ENCODE results near the gene PCDH9. TPM values are rescaled to one million over a fixed set of nuclear protein-coding genes. Genes with fewer than 3 reads are reported as not detected.

PCDH9 gene
- total RNA-seq, 1 donor from 2014 or later = 3.7 TPM

DNA sequence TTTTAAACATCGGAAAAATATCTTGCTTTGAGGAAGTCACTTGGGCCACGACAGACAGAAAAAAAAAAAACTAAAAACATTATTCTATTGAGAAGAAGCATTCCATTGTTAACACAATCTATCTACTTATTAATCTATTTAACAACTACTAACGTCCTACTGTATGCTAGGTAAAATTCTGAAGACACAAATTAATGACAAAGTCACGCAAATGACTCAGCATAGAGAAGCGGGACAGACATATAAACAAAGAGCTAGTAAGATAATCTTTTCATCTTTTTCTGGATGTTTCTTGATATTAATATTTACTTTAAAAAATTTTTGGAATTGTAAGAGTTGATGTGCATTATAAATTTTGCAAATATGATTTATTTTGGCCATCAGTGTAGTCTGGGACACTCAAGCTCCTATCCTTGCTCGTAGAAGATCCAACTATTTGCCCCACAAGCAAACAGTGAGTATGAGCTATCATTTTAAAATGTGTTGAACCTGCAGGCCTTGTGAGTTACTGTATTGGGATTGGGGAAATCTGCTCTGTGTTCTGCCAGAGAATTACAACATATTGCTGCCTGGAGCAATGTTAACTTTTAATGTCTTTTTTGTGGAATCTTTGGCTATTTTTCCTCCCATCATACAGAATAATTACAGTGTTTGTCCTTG, 109.1 kb downstream of the PCDH9 start:
- no peaks in the 10 kb centered on the region for H3K9me3 ChIP-seq
- intact Hi-C loops (cut with DNase I) = no loop called here
- no peaks in the 10 kb centered on the region for H3K27me3 ChIP-seq
- H3K36me3 ChIP-seq = no peaks in the 10 kb centered on the region
- DNase-seq (ENCODE audit: extremely low spot score in 2 of 2) = no peak
- no peak for TF ChIP-seq POLR2AphosphoS5 (IDR thresholded peaks at IDR 0.05; ENCODE audit: insufficient read depth in 1 of 2, low read depth in 1 of 2)
- TF ChIP-seq POLR2A (IDR thresholded peaks at IDR 0.05) = no peak
- TF ChIP-seq, protein P1, sequence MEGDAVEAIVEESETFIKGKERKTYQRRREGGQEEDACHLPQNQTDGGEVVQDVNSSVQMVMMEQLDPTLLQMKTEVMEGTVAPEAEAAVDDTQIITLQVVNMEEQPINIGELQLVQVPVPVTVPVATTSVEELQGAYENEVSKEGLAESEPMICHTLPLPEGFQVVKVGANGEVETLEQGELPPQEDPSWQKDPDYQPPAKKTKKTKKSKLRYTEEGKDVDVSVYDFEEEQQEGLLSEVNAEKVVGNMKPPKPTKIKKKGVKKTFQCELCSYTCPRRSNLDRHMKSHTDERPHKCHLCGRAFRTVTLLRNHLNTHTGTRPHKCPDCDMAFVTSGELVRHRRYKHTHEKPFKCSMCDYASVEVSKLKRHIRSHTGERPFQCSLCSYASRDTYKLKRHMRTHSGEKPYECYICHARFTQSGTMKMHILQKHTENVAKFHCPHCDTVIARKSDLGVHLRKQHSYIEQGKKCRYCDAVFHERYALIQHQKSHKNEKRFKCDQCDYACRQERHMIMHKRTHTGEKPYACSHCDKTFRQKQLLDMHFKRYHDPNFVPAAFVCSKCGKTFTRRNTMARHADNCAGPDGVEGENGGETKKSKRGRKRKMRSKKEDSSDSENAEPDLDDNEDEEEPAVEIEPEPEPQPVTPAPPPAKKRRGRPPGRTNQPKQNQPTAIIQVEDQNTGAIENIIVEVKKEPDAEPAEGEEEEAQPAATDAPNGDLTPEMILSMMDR (IDR thresholded peaks at IDR 0.05) = no peak
- H3K4me1 ChIP-seq = no peaks in the 10 kb centered on the region
- H3K27ac ChIP-seq = no peak overlapping the region
- no peak overlapping the region for H3K4me3 ChIP-seq

DNA sequence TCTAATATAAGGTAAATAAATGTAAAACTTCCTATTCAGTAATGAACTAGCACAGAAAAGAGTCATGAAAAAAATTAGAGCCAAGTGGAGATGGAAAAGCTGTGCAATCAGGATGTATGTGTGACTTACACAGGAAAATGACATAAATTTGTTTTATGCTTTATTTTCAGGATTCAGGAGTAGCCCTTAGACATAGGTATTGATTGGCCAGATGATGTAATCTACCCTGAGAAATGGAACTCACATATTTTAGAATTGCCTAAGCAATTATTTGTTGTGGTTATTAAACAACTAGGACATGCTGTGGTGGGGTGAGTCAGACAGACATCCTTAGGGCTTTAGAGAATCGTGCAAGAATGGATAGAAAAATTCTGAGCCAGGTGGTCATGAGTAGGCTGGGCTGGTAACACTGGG, 110.6 kb downstream of the PCDH9 start:
- no peaks in the 10 kb centered on the region for H3K9me3 ChIP-seq
- no peaks in the 10 kb centered on the region for H3K27me3 ChIP-seq
- H3K4me1 ChIP-seq = no peaks in the 10 kb centered on the region
- no peak for DNase-seq (ENCODE audit: extremely low spot score in 2 of 2)
- H3K36me3 ChIP-seq = no peaks in the 10 kb centered on the region
- no peak overlapping the region for H3K27ac ChIP-seq
- TF ChIP-seq, protein P1 (IDR thresholded peaks at IDR 0.05) = no peak
- TF ChIP-seq POLR2AphosphoS5 (IDR thresholded peaks at IDR 0.05; ENCODE audit: insufficient read depth in 1 of 2, low read depth in 1 of 2) (no peak), POLR2A (IDR thresholded peaks at IDR 0.05) (no peak)
- intact Hi-C loops (cut with DNase I) = no loop called here
- no peak overlapping the region for H3K4me3 ChIP-seq

DNA sequence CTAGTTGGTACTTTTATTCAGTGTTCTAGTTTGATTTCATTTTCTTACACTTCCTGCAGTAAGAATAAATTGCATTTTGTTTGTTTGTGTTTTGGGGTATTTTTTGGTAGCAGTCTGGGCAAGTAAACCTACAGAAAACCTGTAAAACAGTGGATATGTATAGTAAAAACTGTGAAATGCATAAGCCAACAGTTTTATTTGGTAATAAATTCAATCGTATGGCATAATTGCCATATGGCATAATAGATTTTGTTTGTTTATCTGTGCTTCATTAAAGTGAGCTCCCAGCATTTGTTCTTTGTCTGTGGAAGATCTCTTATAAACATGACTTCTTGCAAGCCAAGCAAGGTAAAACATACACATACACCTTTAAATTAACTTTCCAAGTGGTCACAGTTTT, 111.9 kb downstream of the PCDH9 start:
- intact Hi-C loops (cut with DNase I) = no loop called here
- TF ChIP-seq POLR2A (IDR thresholded peaks at IDR 0.05) (no peak), POLR2AphosphoS5 (IDR thresholded peaks at IDR 0.05; ENCODE audit: insufficient read depth in 1 of 2, low read depth in 1 of 2) (no peak)
- Histone ChIP-seq H3K36me3 (no peaks in the 10 kb centered on the region), H3K4me3 (no peak overlapping the region), H3K9me3 (no peaks in the 10 kb centered on the region), H3K4me1 (no peaks in the 10 kb centered on the region), H3K27ac (no peak overlapping the region), H3K27me3 (no peaks in the 10 kb centered on the region)
- no peak for DNase-seq (ENCODE audit: extremely low spot score in 2 of 2)

DNA sequence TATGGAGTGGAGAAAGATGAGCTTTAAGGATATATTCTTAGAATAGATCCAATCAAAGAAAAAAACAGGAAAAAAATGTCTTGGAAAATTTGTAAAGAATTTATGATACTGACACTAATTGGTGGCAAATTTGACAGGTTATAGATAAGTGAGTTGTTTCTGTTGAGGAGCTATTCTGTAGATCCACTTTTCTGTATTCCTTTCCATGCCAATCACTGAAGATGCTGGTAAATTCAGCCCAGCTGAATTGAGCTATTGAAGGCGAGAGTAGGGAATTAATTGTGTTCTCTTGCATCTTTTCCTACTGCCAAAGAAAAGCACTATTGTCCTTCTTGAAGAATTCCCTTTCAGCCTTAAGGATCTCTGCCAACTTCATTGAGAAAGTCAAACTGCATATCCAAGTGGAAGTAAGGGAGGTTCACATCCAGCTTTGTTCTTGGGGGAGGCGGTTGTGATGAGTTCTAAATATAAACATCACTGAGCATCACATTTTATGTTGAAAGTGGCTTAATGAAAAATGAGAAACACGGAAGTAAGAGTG, 113.1 kb downstream of the PCDH9 start:
- Histone ChIP-seq H3K27me3 (no peaks in the 10 kb centered on the region), H3K4me1 (no peaks in the 10 kb centered on the region), H3K27ac (no peak overlapping the region), H3K36me3 (no peaks in the 10 kb centered on the region), H3K4me3 (no peak overlapping the region), H3K9me3 (no peaks in the 10 kb centered on the region)
- DNase-seq (ENCODE audit: extremely low spot score in 2 of 2) = no peak
- intact Hi-C loops (cut with DNase I) = no loop called here
- TF ChIP-seq POLR2A (IDR thresholded peaks at IDR 0.05) (no peak), POLR2AphosphoS5 (IDR thresholded peaks at IDR 0.05; ENCODE audit: insufficient read depth in 1 of 2, low read depth in 1 of 2) (no peak)
- TF ChIP-seq, protein P1 (IDR thresholded peaks at IDR 0.05) = no peak

DNA sequence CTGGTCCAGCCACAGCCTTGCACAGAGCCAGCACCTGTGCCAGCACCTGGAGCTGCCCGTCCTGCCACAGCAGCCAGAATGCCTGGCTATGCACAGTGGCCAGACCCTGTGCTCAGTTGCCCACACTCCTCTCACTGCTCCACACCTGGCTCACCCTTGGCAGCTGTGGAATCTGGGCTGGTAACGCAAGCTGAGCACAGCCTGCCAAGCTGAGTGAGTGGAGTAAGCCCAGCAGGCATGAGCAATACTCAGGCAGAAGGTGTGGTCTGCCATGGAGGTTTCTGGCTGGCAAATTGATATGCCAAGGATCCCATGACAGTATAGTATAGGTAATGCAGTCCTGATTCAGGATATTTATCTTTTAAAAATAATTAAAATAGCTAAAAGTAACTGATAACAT, 122.2 kb downstream of the PCDH9 start:
- H3K27ac ChIP-seq = no peak overlapping the region
- no peaks in the 10 kb centered on the region for H3K9me3 ChIP-seq
- H3K27me3 ChIP-seq = no peaks in the 10 kb centered on the region
- no peaks in the 10 kb centered on the region for H3K36me3 ChIP-seq
- TF ChIP-seq POLR2AphosphoS5 (IDR thresholded peaks at IDR 0.05; ENCODE audit: insufficient read depth in 1 of 2, low read depth in 1 of 2) = no peak
- no peak for TF ChIP-seq POLR2A (IDR thresholded peaks at IDR 0.05)
- TF ChIP-seq, protein P1 (IDR thresholded peaks at IDR 0.05) = no peak
- intact Hi-C loops (cut with DNase I) = no loop called here
- H3K4me1 ChIP-seq = no peaks in the 10 kb centered on the region
- no peak for DNase-seq (ENCODE audit: extremely low spot score in 2 of 2)
- H3K4me3 ChIP-seq = no peak overlapping the region
